ENCODE measurements around the gene UGT1A8.
"Not testable (repeated sequence)": the region's sequence is repeated elsewhere in the genome, so short reads cannot be mapped to it uniquely, and the experiment has no call there.

UGT1A8 gene

DNA sequence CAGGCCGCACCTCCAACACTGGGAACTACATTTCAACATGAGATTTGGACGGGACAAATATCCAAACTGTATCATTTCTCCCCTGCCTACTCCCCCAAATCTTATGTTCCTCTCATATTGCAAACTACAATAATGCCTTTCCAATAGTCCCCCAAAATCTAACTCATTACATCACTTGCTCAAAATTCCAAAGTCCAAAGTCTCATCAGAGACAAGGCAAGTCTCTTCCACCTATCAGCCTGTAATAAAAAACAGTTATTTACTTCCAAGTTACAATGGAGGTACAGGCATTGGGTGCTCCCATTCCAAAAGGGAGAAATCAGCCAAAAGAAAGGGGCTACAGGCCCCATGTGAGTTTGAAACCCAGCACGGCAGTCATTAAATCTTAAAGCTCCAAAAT is 12.6 kb upstream of the UGT1A8 start:
- Histone ChIP-seq H3K4me2 (ENCODE audit: low read length) (no peak overlapping the region), H3K9ac (ENCODE audit: low read length) (no peak overlapping the region), H3K9me3 (ENCODE audit: low read length) (0 out of 2 replicates have a peak, but pooled peaks cover 2% of the 10 kb centered on the region), H3K27me3 (ENCODE audit: insufficient read depth, low read length) (no peaks in the 10 kb centered on the region), H3K27ac (ENCODE audit: low read depth, low read length, poor library complexity, severe bottlenecking) (no peak overlapping the region), H2AFZ (ENCODE audit: low read length) (no peak overlapping the region), H3K36me3 (ENCODE audit: insufficient read depth, low read length) (no peaks in the 10 kb centered on the region), H3K79me2 (ENCODE audit: insufficient read depth, low read length) (no peaks in the 10 kb centered on the region), H3K9me2 (ENCODE audit: low read depth, low read length) (no peaks in the 10 kb centered on the region), H3K4me1 (ENCODE audit: insufficient read depth, low read length, severe bottlenecking) (no peaks in the 10 kb centered on the region), H3K4me3 (ENCODE audit: low read depth, low read length, poor library complexity, severe bottlenecking) (no peak overlapping the region), H4K20me1 (ENCODE audit: insufficient read depth, low read length) (no peaks in the 10 kb centered on the region), H3F3A (ENCODE audit: insufficient read depth, low read length) (no peaks in the 10 kb centered on the region)
- TF ChIP-seq EZH2 (IDR thresholded peaks at IDR 0.05; ENCODE audit: borderline replicate concordance, low read length) = no peak
- TF ChIP-seq, protein P1, sequence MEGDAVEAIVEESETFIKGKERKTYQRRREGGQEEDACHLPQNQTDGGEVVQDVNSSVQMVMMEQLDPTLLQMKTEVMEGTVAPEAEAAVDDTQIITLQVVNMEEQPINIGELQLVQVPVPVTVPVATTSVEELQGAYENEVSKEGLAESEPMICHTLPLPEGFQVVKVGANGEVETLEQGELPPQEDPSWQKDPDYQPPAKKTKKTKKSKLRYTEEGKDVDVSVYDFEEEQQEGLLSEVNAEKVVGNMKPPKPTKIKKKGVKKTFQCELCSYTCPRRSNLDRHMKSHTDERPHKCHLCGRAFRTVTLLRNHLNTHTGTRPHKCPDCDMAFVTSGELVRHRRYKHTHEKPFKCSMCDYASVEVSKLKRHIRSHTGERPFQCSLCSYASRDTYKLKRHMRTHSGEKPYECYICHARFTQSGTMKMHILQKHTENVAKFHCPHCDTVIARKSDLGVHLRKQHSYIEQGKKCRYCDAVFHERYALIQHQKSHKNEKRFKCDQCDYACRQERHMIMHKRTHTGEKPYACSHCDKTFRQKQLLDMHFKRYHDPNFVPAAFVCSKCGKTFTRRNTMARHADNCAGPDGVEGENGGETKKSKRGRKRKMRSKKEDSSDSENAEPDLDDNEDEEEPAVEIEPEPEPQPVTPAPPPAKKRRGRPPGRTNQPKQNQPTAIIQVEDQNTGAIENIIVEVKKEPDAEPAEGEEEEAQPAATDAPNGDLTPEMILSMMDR (IDR thresholded peaks at IDR 0.05; ENCODE audit: low read length) = no peak

DNA sequence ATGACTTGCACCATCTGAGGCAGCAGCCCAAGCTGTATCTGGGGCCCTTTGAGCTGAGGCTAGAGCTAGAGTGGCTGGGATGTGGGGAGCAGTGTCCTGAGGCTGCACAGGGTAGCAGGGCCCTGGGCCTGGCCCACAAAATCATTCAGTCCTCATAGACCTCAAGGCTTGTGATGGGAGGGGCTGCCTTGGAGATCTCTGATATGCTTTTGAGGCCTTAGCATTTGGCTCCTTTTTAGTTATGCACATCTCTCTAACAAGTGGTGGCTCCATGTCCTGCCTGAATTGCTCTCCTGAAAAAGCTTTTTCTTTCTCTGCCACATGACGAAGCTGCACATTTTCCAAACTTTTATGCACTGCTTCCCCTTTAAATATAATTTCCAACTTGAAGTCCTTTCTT is 11.8 kb upstream of the UGT1A8 start:
- H3K9me2 ChIP-seq (ENCODE audit: low read depth, low read length) = no peaks in the 10 kb centered on the region
- H3K4me3 ChIP-seq (ENCODE audit: low read depth, low read length, poor library complexity, severe bottlenecking) = no peak overlapping the region
- no peak overlapping the region for H3K9ac ChIP-seq (ENCODE audit: low read length)
- 0 out of 2 replicates have a peak, but pooled peaks cover 2% of the 10 kb centered on the region for H3K9me3 ChIP-seq (ENCODE audit: low read length)
- no peaks in the 10 kb centered on the region for H3K79me2 ChIP-seq (ENCODE audit: insufficient read depth, low read length)
- no peak overlapping the region for H3K27ac ChIP-seq (ENCODE audit: low read depth, low read length, poor library complexity, severe bottlenecking)
- TF ChIP-seq EZH2 (IDR thresholded peaks at IDR 0.05; ENCODE audit: borderline replicate concordance, low read length) = no peak
- H3K4me2 ChIP-seq (ENCODE audit: low read length) = no peak overlapping the region
- no peak overlapping the region for H2AFZ ChIP-seq (ENCODE audit: low read length)
- H3F3A ChIP-seq (ENCODE audit: insufficient read depth, low read length) = no peaks in the 10 kb centered on the region
- H3K4me1 ChIP-seq (ENCODE audit: insufficient read depth, low read length, severe bottlenecking) = no peaks in the 10 kb centered on the region
- no peaks in the 10 kb centered on the region for H4K20me1 ChIP-seq (ENCODE audit: insufficient read depth, low read length)
- no peaks in the 10 kb centered on the region for H3K27me3 ChIP-seq (ENCODE audit: insufficient read depth, low read length)
- no peaks in the 10 kb centered on the region for H3K36me3 ChIP-seq (ENCODE audit: insufficient read depth, low read length)

DNA sequence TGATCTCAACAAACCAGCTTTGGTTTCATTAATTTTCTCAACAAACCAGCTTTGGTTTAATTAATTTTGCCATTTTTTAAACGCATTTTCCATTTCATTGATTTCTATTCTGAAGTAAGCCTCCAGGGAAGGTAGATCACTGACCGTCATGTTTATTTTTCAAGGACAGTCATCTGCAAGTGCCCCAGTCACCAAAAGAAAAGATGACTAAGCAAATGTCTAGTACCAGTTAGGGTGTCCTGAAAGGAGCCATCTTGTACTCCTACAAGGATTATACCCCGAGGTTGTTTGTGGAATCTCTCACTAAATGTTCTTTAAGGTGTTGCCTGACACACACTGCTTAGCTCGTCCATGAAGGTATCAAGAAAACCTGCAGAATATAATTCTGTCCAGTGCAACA is 6.1 kb upstream of the UGT1A8 start:
- no peaks in the 10 kb centered on the region for H3K79me2 ChIP-seq (ENCODE audit: insufficient read depth, low read length)

DNA sequence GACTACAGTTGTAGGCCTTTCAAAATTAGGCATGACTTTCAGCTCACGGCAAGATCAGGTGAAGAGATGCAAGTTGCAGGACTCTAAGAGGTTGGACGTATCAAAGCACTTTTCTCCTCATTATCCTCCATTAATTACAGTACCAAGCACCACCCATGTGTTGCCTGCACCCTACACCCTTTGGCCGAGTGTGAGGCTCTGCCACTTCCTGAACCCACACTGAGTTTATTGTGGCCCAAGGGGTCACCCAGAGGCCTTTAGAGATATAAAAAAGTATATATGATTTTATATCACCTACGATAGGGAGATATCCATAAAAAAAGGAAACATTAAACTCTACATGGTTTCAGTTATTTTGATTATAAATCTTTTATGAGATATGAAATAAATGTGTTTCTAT is 2.8 kb downstream of the UGT1A8 start:
- no peak overlapping the region for H3K4me3 ChIP-seq (ENCODE audit: low read depth, low read length, poor library complexity, severe bottlenecking)
- H3K9ac ChIP-seq (ENCODE audit: low read length) = no peak overlapping the region
- no peaks in the 10 kb centered on the region for H3K4me1 ChIP-seq (ENCODE audit: insufficient read depth, low read length, severe bottlenecking)
- H3K4me2 ChIP-seq (ENCODE audit: low read length) = no peak overlapping the region
- no peak overlapping the region for H3K27ac ChIP-seq (ENCODE audit: low read depth, low read length, poor library complexity, severe bottlenecking)
- no peaks in the 10 kb centered on the region for H3K27me3 ChIP-seq (ENCODE audit: insufficient read depth, low read length)
- H3K9me3 ChIP-seq (ENCODE audit: low read length) = no peaks in the 10 kb centered on the region
- no peak overlapping the region for H2AFZ ChIP-seq (ENCODE audit: low read length)
- H4K20me1 ChIP-seq (ENCODE audit: insufficient read depth, low read length) = no peaks in the 10 kb centered on the region
- no peaks in the 10 kb centered on the region for H3K9me2 ChIP-seq (ENCODE audit: low read depth, low read length)
- H3K79me2 ChIP-seq (ENCODE audit: insufficient read depth, low read length) = no peaks in the 10 kb centered on the region
- H3F3A ChIP-seq (ENCODE audit: insufficient read depth, low read length) = no peaks in the 10 kb centered on the region
- no peaks in the 10 kb centered on the region for H3K36me3 ChIP-seq (ENCODE audit: insufficient read depth, low read length)
- TF ChIP-seq, protein P1 (IDR thresholded peaks at IDR 0.05; ENCODE audit: low read length) = no peak
- TF ChIP-seq EZH2 (IDR thresholded peaks at IDR 0.05; ENCODE audit: borderline replicate concordance, low read length) = no peak

More for the DNA sequence above, 6.1 kb upstream of the UGT1A8 start:
- Histone ChIP-seq H3K36me3 (ENCODE audit: insufficient read depth, low read length) (no peaks in the 10 kb centered on the region), H3K27me3 (ENCODE audit: insufficient read depth, low read length) (no peaks in the 10 kb centered on the region), H3K9me2 (ENCODE audit: low read depth, low read length) (no peaks in the 10 kb centered on the region), H3K4me1 (ENCODE audit: insufficient read depth, low read length, severe bottlenecking) (no peaks in the 10 kb centered on the region), H3K9ac (ENCODE audit: low read length) (no peak overlapping the region), H3K4me3 (ENCODE audit: low read depth, low read length, poor library complexity, severe bottlenecking) (no peak overlapping the region), H4K20me1 (ENCODE audit: insufficient read depth, low read length) (no peaks in the 10 kb centered on the region), H3K4me2 (ENCODE audit: low read length) (no peak overlapping the region), H2AFZ (ENCODE audit: low read length) (no peak overlapping the region), H3F3A (ENCODE audit: insufficient read depth, low read length) (no peaks in the 10 kb centered on the region), H3K9me3 (ENCODE audit: low read length) (peaks cover 6% of the 10 kb centered on the region; the same call in 1 of the 2 replicates), H3K27ac (ENCODE audit: low read depth, low read length, poor library complexity, severe bottlenecking) (no peak overlapping the region)
- TF ChIP-seq, protein P1 (IDR thresholded peaks at IDR 0.05; ENCODE audit: low read length) = no peak
- TF ChIP-seq EZH2 (IDR thresholded peaks at IDR 0.05; ENCODE audit: borderline replicate concordance, low read length) = no peak

DNA sequence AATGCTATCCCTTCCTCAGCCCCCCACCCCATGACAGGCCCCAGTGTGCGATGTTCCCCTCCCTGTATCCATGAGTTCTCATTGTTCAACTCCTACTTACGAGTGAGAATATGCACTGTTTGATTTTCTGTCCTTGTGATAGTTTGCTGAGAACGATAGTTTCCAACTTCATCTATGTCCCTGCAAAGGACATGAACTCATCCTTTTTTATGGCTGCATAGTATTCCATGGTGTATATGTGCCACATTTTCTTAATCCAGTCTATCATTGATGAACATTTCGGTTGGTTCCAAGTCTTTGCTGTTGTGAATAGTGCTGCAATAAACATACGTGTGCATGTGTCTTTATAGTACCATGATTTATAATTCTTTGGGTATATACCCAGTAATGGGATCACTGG is 4.4 kb downstream of the UGT1A8 start:
- not testable (repeated sequence) for H3K4me2 ChIP-seq (ENCODE audit: low read length); H3K79me2 ChIP-seq (ENCODE audit: insufficient read depth, low read length); H3K36me3 ChIP-seq (ENCODE audit: insufficient read depth, low read length); H3K9ac ChIP-seq (ENCODE audit: low read length); H3K27ac ChIP-seq (ENCODE audit: low read depth, low read length, poor library complexity, severe bottlenecking); H3K4me1 ChIP-seq (ENCODE audit: insufficient read depth, low read length, severe bottlenecking); H3K27me3 ChIP-seq (ENCODE audit: insufficient read depth, low read length); H3K4me3 ChIP-seq (ENCODE audit: low read depth, low read length, poor library complexity, severe bottlenecking); H3K9me2 ChIP-seq (ENCODE audit: low read depth, low read length); H2AFZ ChIP-seq (ENCODE audit: low read length); H4K20me1 ChIP-seq (ENCODE audit: insufficient read depth, low read length); H3F3A ChIP-seq (ENCODE audit: insufficient read depth, low read length); H3K9me3 ChIP-seq (ENCODE audit: low read length)
